Stimulated activated CD8-positive, alpha-beta memory T cell treated with anti-CD3 and anti-CD28 coated beads, Interleukin-15, amount 100 ng/mL, for 48 hours (primary cell): ENCODE data around the gene TRIM77.
"Not testable (repeated sequence)": the region's sequence is repeated elsewhere in the genome, so short reads cannot be mapped to it uniquely, and the experiment has no call there.

Experiments used
- DNase-seq, 2 donors: peaks; one replicate each; pipeline ENCODE4 v3.0.0-alpha.2; 2020; ENCODE audit warnings: low read depth in 2 of 2

The TRIM77 gene

GRCh38 chr11:89709999-89710398 lies at the start of gene TRIM77:
TSS of gene TRIM77 (plus strand) at chr11:89710299. CDS start at chr11:89710299, 0 bp downstream.
- DNase-seq, result not testable (repeated sequence)

- no peak for DNase-seq
Observed at GRCh38 chr11:89667001-89667400, 43.1 kb upstream of the TRIM77 start.

GRCh38 chr11:89668158-89668557 lies 41.9 kb upstream of the TRIM77 start:
- DNase-seq, result not testable (repeated sequence)

GRCh38 chr11:89669586-89669985 lies 40.5 kb upstream of the TRIM77 start:
- not testable (repeated sequence) for DNase-seq

- not testable (repeated sequence) for DNase-seq
Observed at GRCh38 chr11:89669993-89670669, 40.0 kb upstream of the TRIM77 start.

GRCh38 chr11:89672547-89672946 lies 37.6 kb upstream of the TRIM77 start:
- not testable (repeated sequence) for DNase-seq

- not testable (repeated sequence) for DNase-seq
Observed at GRCh38 chr11:89673380-89673779, 36.7 kb upstream of the TRIM77 start.

GRCh38 chr11:89675383-89675782 lies 34.7 kb upstream of the TRIM77 start:
- DNase-seq, result not testable (repeated sequence)

- not testable (repeated sequence) for DNase-seq
Observed at GRCh38 chr11:89675948-89676347, 34.2 kb upstream of the TRIM77 start.

- DNase-seq, result not testable (repeated sequence)
Observed at GRCh38 chr11:89707080-89707479, 3.0 kb upstream of the TRIM77 start.

- DNase-seq, result not testable (repeated sequence)
Observed at GRCh38 chr11:89724866-89725498, 14.9 kb downstream of the TRIM77 start.

- DNase-seq, result not testable (repeated sequence)
Observed at GRCh38 chr11:89730215-89730614, 20.1 kb downstream of the TRIM77 start.

- no peak for DNase-seq
Observed at GRCh38 chr11:89736566-89736965, 26.5 kb downstream of the TRIM77 start.

- no peak for DNase-seq
Observed at GRCh38 chr11:89737116-89737515, 27.0 kb downstream of the TRIM77 start.

- not testable (repeated sequence) for DNase-seq
Observed at GRCh38 chr11:89741406-89741805, 31.3 kb downstream of the TRIM77 start.

- DNase-seq, result not testable (repeated sequence)
Observed at GRCh38 chr11:89744158-89744557, 34.1 kb downstream of the TRIM77 start.

- not testable (repeated sequence) for DNase-seq
Observed at GRCh38 chr11:89750822-89751221, 40.7 kb downstream of the TRIM77 start.
